Astrocyte (in vitro differentiated cells and primary cell): ENCODE data around the gene TIPIN. TPM values are rescaled to one million over a fixed set of nuclear protein-coding genes. Genes with fewer than 3 reads are reported as not detected.
A peak's percentile ranks its signal among the peaks of the same experiment; 100 is the strongest.

Experiments used
- DNase-seq: peaks from one replicate; pipeline ENCODE4 v3.0.0-alpha.2; 2010; ENCODE audit warnings: low read depth
- FAIRE-seq: peaks from 2 replicates; lab custom pipeline; 2011; peaks lifted over from hg19 to GRCh38; lab: Jason Lieb, UNC
- H2AFZ ChIP-seq: 2 replicates; pipeline ENCODE4 v1.6.0; 2012; ENCODE audit warnings: low read depth, low read length, inconsistent platforms
- H3K27ac ChIP-seq: 2 replicates; pipeline ENCODE4 v1.5.1; 2011; ENCODE audit warnings: low read depth, low read length, inconsistent platforms
- H3K27me3 ChIP-seq: 2 replicates; pipeline ENCODE4 v1.6.0; 2011; ENCODE audit warnings: low read length, inconsistent platforms; ENCODE audit not compliant: insufficient read depth
- H3K36me3 ChIP-seq: 2 replicates; pipeline ENCODE4 v1.5.1; 2011; ENCODE audit warnings: low read length, inconsistent platforms; ENCODE audit not compliant: insufficient read depth
- H3K4me1 ChIP-seq: 2 replicates; pipeline ENCODE4 v1.5.1; 2011; ENCODE audit warnings: low read length, inconsistent platforms; ENCODE audit not compliant: insufficient read depth
- H3K4me2 ChIP-seq: 2 replicates; pipeline ENCODE4 v1.6.0; 2012; ENCODE audit warnings: low read length, inconsistent platforms
- H3K4me3 ChIP-seq: 2 replicates; pipeline ENCODE4 v1.5.1; 2011; ENCODE audit warnings: low read depth, mild to moderate bottlenecking, low read length, inconsistent platforms; ENCODE audit not compliant: insufficient read depth
- H3K79me2 ChIP-seq: 2 replicates; pipeline ENCODE4 v1.6.0; 2012; ENCODE audit warnings: mild to moderate bottlenecking, low read length, inconsistent platforms; ENCODE audit not compliant: insufficient read depth
- H3K9ac ChIP-seq: 2 replicates; pipeline ENCODE4 v1.6.0; 2012; ENCODE audit warnings: mild to moderate bottlenecking, low read length, inconsistent platforms
- H3K9me3 ChIP-seq: 2 replicates; pipeline ENCODE4 v1.5.1; 2012; ENCODE audit warnings: low read depth, mild to moderate bottlenecking, low read length, inconsistent platforms; ENCODE audit not compliant: insufficient read depth
- H4K20me1 ChIP-seq: 2 replicates; pipeline ENCODE4 v1.6.0; 2012; ENCODE audit warnings: low read length, inconsistent platforms; ENCODE audit not compliant: insufficient read depth
- H3K27ac Mint-ChIP-seq: one replicate; pipeline ENCODE4 v1.8.0; 2021; ENCODE audit warnings: mild to moderate bottlenecking, mixed read lengths; ENCODE audit not compliant: unreplicated experiment
- H3K27me3 Mint-ChIP-seq: one replicate; pipeline ENCODE4 v1.8.0; 2021; ENCODE audit warnings: low read depth, mixed read lengths; ENCODE audit not compliant: unreplicated experiment
- H3K36me3 Mint-ChIP-seq: one replicate; pipeline ENCODE4 v1.8.0; 2021; ENCODE audit warnings: low read depth, mixed read lengths; ENCODE audit not compliant: unreplicated experiment
- H3K4me1 Mint-ChIP-seq: one replicate; pipeline ENCODE4 v1.8.0; 2021; ENCODE audit warnings: low read depth, mixed read lengths; ENCODE audit not compliant: unreplicated experiment
- H3K4me3 Mint-ChIP-seq: one replicate; pipeline ENCODE4 v1.8.0; 2021; ENCODE audit warnings: mild to moderate bottlenecking, moderate library complexity, mixed read lengths; ENCODE audit not compliant: unreplicated experiment
- H3K9me3 Mint-ChIP-seq: one replicate; pipeline ENCODE4 v1.8.0; 2021; ENCODE audit warnings: mild to moderate bottlenecking, mixed read lengths; ENCODE audit not compliant: unreplicated experiment
- CTCF ChIP-seq: IDR thresholded peaks from 2 replicates; pipeline ENCODE4 v1.5.1; 2011; ENCODE audit warnings: low read depth, mild to moderate bottlenecking, inconsistent platforms, low read length, moderate library complexity; ENCODE audit not compliant: insufficient read depth
- EZH2 ChIP-seq: IDR thresholded peaks from 2 replicates; pipeline ENCODE4 v1.6.1; 2012; ENCODE audit warnings: mild to moderate bottlenecking, low read length, inconsistent platforms; ENCODE audit not compliant: insufficient read depth
- total RNA-seq: library from RNA; stranded (reverse); gene quantifications from 2 replicates; pipeline ENCODE4 v1.2.1, GENCODE V29; 2021

TIPIN gene
- total RNA-seq, 1 donor from 2014 or later = 5.6 TPM

- TF ChIP-seq EZH2 (no peak), CTCF (no peak)
- H3K36me3 Mint-ChIP-seq = no peaks in the 10 kb centered on the region
- no peaks in the 10 kb centered on the region for H3K9me3 ChIP-seq
- DNase-seq (peak; percentile 40), FAIRE-seq (no peak)
- peak overlapping the region; percentile 65 for H3K4me3 ChIP-seq
- H3K9ac ChIP-seq = peak overlapping the region; percentile 77
- H3K79me2 ChIP-seq = no peaks in the 10 kb centered on the region
- H2AFZ ChIP-seq = no peak overlapping the region
- no peaks in the 10 kb centered on the region for H3K27me3 ChIP-seq
- peak overlapping the region; percentile 87 for H3K4me3 Mint-ChIP-seq
- H3K27ac ChIP-seq = peak overlapping the region; percentile 35
- peak overlapping the region; percentile 83 for H3K4me2 ChIP-seq
- H3K4me1 ChIP-seq = peaks cover 21% of the 10 kb centered on the region
- no peaks in the 10 kb centered on the region for H3K9me3 Mint-ChIP-seq
- no peaks in the 10 kb centered on the region for H4K20me1 ChIP-seq
- H3K27me3 Mint-ChIP-seq = no peaks in the 10 kb centered on the region
- H3K27ac Mint-ChIP-seq = peak overlapping the region; percentile 88
- H3K4me1 Mint-ChIP-seq = peaks cover 18% of the 10 kb centered on the region
- H3K36me3 ChIP-seq = no peaks in the 10 kb centered on the region
These were observed 61.6 kb downstream of the TIPIN start for GRCh38 chr15:66294932-66295235.

- Histone ChIP-seq H3K4me2 (peak overlapping the region; percentile 83), H3K27ac (peak overlapping the region; percentile 63), H3K9ac (peak overlapping the region; percentile 77), H3K9me3 (no peaks in the 10 kb centered on the region), H3K79me2 (no peaks in the 10 kb centered on the region), H2AFZ (peak overlapping the region; percentile 85), H3K4me3 (peak overlapping the region; percentile 65), H3K27me3 (no peaks in the 10 kb centered on the region), H3K36me3 (no peaks in the 10 kb centered on the region), H3K4me1 (peaks cover 21% of the 10 kb centered on the region), H4K20me1 (no peaks in the 10 kb centered on the region)
- TF ChIP-seq EZH2 = no peak
- no peak for TF ChIP-seq CTCF
- Mint-ChIP-seq H3K27me3 (no peaks in the 10 kb centered on the region), H3K4me3 (peak overlapping the region; percentile 87), H3K27ac (peak overlapping the region; percentile 88), H3K9me3 (no peaks in the 10 kb centered on the region), H3K4me1 (peaks cover 18% of the 10 kb centered on the region), H3K36me3 (no peaks in the 10 kb centered on the region)
- FAIRE-seq (peak; percentile 5), DNase-seq (peak; percentile 75)
These were observed 62.1 kb downstream of the TIPIN start for GRCh38 chr15:66294157-66294931.
